Urinary bladder (tissue), 4 donors: Measurements from ENCODE around the gene ALLC. TPM values are rescaled to one million over a fixed set of nuclear protein-coding genes. Genes with fewer than 3 reads are reported as not detected.

Source experiments
- DNase-seq: peaks from one replicate; pipeline ENCODE4 v3.0.0-alpha.2; 2015; ENCODE audit errors: extremely low spot score
- H3K27ac ChIP-seq: one replicate; pipeline ENCODE4 v1.5.1; 2013; ENCODE audit warnings: low read depth, mild to moderate bottlenecking, moderate library complexity
- H3K36me3 ChIP-seq: one replicate; pipeline ENCODE4 v1.6.1; 2013; ENCODE audit warnings: mild to moderate bottlenecking, moderate library complexity; ENCODE audit not compliant: insufficient read depth
- H3K4me1 ChIP-seq: one replicate; pipeline ENCODE4 v1.6.1; 2013; ENCODE audit warnings: mild to moderate bottlenecking, moderate library complexity; ENCODE audit not compliant: insufficient read depth
- H3K4me3 ChIP-seq: one replicate; pipeline ENCODE4 v1.5.1; 2013; ENCODE audit warnings: low read depth, low read length
- WGBS: extraction: QIAGEN DNeasy Blood & Tissue Kit; methylation state at CpG from one replicate; pipeline ENCODE4 v1.1.7; 2013; 5-methylcytosine and 5-hydroxymethylcytosine counted together
- polyA plus RNA-seq: library from polyadenylated mRNA; stranded (reverse); fragments of 200-250 nt; gene quantifications from one replicate; pipeline ENCODE4 v1.2.3, GENCODE V29; 2013
- total RNA-seq: library from RNA; depleted of rRNA; stranded (reverse); fragments of >200 nt; gene quantifications from one replicate; pipeline ENCODE4 v1.2.3, GENCODE V29; 2014
- donor health status: healthy with polysubstance abuse.
- donor health status: healthy.

The ALLC gene
- total and polyA plus RNA-seq, 2 donors, result 0.16 to 0.19 TPM

GRCh38 chr2:3639015-3639630 is 18.9 kb upstream of the ALLC start:
- no peak overlapping the region for H3K4me3 ChIP-seq
- H3K4me1 ChIP-seq, result no peaks in the 10 kb centered on the region
- no peak for DNase-seq
- no peak overlapping the region for H3K27ac ChIP-seq
- H3K36me3 ChIP-seq, result no peaks in the 10 kb centered on the region
- WGBS, result 86% methylated on average over 10 of the region's 10 CpGs

- WGBS, result 76% methylated on average over 8 of the region's 8 CpGs
- Histone ChIP-seq H3K4me1 (no peaks in the 10 kb centered on the region), H3K27ac (no peak overlapping the region), H3K4me3 (no peak overlapping the region), H3K36me3 (no peaks in the 10 kb centered on the region)
- DNase-seq, result no peak
Measured at GRCh38 chr2:3639653-3640052, 18.3 kb upstream of the ALLC start.

DNA sequence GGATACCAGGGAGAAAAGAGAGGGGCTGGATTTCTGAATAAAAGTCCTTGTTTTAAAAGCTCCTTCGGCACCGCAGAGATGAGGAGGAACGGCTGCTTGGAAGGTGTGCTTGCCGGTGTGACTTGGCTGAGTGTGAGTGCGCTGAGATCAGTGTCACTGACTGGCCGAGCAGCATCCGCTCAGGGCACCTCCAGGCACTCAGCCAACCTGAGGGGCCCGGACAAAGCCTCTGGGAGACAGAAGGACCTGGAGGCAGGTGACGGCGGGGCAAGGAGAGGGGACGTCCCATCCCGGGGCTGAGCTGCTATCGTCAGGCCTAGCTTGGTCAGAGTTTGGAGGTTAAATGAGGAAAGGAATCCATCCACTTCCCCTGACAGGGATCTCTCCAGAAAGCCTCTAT is 16.8 kb upstream of the ALLC start:
- H3K4me1 ChIP-seq, result no peaks in the 10 kb centered on the region
- no peaks in the 10 kb centered on the region for H3K36me3 ChIP-seq
- no peak for DNase-seq
- H3K4me3 ChIP-seq, result no peak overlapping the region
- 84% methylated on average over 13 of the region's 13 CpGs for WGBS
- H3K27ac ChIP-seq, result no peak overlapping the region

- no peak for DNase-seq
- 75% methylated on average over 26 of the region's 26 CpGs for WGBS
- Histone ChIP-seq H3K4me3 (no peak overlapping the region), H3K4me1 (no peaks in the 10 kb centered on the region), H3K36me3 (no peaks in the 10 kb centered on the region), H3K27ac (no peak overlapping the region)
Measured at GRCh38 chr2:3641841-3642421, 16.1 kb upstream of the ALLC start.

- no peak for DNase-seq
- no peaks in the 10 kb centered on the region for H3K36me3 ChIP-seq
- no peak overlapping the region for H3K4me3 ChIP-seq
- 85% methylated on average over 18 of the region's 18 CpGs for WGBS
- H3K4me1 ChIP-seq, result no peaks in the 10 kb centered on the region
- H3K27ac ChIP-seq, result no peak overlapping the region
Measured at GRCh38 chr2:3642521-3643215, 15.3 kb upstream of the ALLC start.

GRCh38 chr2:3643371-3644245 is 14.4 kb upstream of the ALLC start:
- 93% methylated on average over 48 of the region's 48 CpGs for whole genome bisulfite sequencing
- Histone ChIP-seq H3K36me3 (no peaks in the 10 kb centered on the region), H3K27ac (no peak overlapping the region), H3K4me1 (no peaks in the 10 kb centered on the region), H3K4me3 (no peak overlapping the region)
- no peak for DNase-seq

DNA sequence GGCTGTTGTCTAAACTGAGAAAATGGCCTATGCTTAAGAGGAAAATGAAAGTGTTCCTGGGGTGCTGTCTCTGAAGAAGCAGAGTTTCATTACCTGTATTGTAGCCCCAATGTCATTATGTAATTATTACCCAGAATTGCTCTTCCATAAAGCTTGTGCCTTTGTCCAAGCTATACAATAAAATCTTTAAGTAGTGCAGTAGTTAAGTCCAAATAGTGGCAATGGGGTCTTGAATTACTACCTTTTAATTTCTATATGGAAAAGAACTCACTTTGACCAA is 13.8 kb upstream of the ALLC start:
- no peak for DNase-seq
- H3K4me3 ChIP-seq, result no peak overlapping the region
- H3K27ac ChIP-seq, result no peak overlapping the region
- no peaks in the 10 kb centered on the region for H3K36me3 ChIP-seq
- H3K4me1 ChIP-seq, result no peaks in the 10 kb centered on the region

DNA sequence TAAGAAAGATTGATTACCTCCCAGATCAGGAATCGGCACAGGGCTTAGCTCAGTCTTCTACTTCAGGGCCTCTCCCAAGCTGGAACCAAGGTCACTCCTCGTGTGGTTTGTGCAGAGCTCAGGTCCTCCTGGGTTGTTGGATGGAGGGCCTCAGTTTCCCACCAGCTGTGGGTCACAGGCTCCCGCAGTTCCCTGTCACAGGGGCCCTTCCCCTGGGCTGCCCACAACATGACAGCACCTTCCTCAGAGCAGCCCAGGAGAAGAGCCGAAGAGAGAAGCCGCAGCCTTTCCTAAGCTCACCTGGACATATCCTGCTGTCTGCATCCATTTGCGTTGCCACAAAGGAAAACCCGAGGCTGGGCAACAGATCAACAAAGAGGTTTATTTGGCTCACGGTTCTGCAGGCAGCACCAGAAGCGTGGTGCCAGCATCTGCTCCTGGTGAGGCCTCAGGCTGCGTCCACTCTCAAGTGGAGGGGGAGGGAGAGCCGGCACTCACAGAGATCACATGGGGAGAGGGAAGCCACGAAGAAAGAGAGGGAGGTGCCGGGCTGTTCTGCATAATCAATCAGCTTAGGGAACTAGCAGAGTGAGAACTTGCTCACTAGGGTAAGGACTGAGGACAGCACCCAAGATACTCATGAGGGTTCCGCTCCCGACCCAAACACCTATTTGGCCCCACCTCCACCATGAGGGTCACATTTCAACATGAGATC is 13.0 kb upstream of the ALLC start:
- H3K36me3 ChIP-seq, result no peaks in the 10 kb centered on the region
- H3K4me1 ChIP-seq, result no peaks in the 10 kb centered on the region
- 87% methylated on average over 15 of the region's 15 CpGs for WGBS
- DNase-seq, result no peak
- H3K27ac ChIP-seq, result no peak overlapping the region
- H3K4me3 ChIP-seq, result no peak overlapping the region

GRCh38 chr2:3645745-3646389 is 12.1 kb upstream of the ALLC start:
- WGBS, result 79% methylated on average over 10 of the region's 10 CpGs
- no peak overlapping the region for H3K4me3 ChIP-seq
- H3K4me1 ChIP-seq, result no peaks in the 10 kb centered on the region
- no peak overlapping the region for H3K27ac ChIP-seq
- H3K36me3 ChIP-seq, result no peaks in the 10 kb centered on the region
- DNase-seq, result no peak

- no peak overlapping the region for H3K4me3 ChIP-seq
- no peak for DNase-seq
- WGBS, result 92% methylated on average over 8 of the region's 8 CpGs
- no peak overlapping the region for H3K27ac ChIP-seq
- no peaks in the 10 kb centered on the region for H3K36me3 ChIP-seq
- no peaks in the 10 kb centered on the region for H3K4me1 ChIP-seq
Measured at GRCh38 chr2:3646446-3646845, 11.6 kb upstream of the ALLC start.

DNA sequence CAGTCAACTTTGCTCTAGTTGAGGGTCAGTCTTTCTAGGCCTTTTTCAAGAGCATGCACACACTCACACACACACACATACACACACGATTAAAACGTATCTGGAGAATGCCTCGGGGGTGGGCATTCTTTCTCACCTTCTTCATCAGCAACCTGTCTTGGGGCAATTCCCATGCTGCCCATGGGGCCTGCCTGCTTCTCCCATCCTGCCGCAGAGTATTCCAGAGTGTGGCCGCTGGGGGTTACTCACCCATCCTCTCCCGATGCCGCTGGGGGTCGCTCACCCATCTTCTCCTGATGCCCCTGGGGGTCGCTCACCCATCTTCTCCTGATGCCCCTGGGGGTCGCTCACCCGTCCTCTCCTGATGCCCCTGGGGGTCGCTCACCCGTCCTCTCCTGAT is 10.8 kb upstream of the ALLC start:
- Histone ChIP-seq H3K36me3 (no peaks in the 10 kb centered on the region), H3K4me3 (no peak overlapping the region), H3K27ac (no peak overlapping the region), H3K4me1 (no peaks in the 10 kb centered on the region)
- DNase-seq, result no peak
- 79% methylated on average over 13 of the region's 13 CpGs for WGBS

GRCh38 chr2:3647831-3648651 is 10.0 kb upstream of the ALLC start:
- H3K27ac ChIP-seq, result no peak overlapping the region
- H3K4me1 ChIP-seq, result no peaks in the 10 kb centered on the region
- WGBS, result 90% methylated on average over 14 of the region's 14 CpGs
- DNase-seq, result no peak
- H3K36me3 ChIP-seq, result no peaks in the 10 kb centered on the region
- H3K4me3 ChIP-seq, result no peak overlapping the region
